ENCODE data around the gene EFCAB3.

DNA sequence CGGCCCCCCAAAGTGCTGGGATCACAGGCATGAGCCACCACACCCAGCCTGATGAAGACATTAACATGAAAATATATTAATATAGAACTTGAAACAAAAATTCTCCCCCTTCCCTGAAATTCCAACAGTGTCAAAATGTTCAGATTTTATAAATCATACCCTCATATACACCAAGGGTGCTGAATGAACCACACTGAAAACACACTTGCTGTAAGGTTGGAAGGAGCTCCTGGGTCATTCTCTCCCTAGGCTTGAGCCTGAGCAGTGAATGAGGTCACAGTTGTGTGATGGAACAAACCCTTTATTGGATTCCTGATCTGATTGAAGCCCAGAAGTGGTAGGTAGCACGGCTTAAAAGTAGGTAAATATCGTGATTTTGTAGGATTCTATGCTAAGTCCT lies at the start of gene EFCAB3:
- TF ChIP-seq SIN3A (IDR thresholded peaks at IDR 0.05; ENCODE audit: low read depth) (no peak), POLR2AphosphoS5 (IDR thresholded peaks at IDR 0.05; ENCODE audit: low read depth, low read length) (no peak), YY1 (IDR thresholded peaks at IDR 0.05; ENCODE audit: extremely low read depth, insufficient replicate concordance, low read depth, low read length) (no peak), SP1 (IDR thresholded peaks at IDR 0.05; ENCODE audit: low read depth) (no peak)
- TF ChIP-seq, protein P1, sequence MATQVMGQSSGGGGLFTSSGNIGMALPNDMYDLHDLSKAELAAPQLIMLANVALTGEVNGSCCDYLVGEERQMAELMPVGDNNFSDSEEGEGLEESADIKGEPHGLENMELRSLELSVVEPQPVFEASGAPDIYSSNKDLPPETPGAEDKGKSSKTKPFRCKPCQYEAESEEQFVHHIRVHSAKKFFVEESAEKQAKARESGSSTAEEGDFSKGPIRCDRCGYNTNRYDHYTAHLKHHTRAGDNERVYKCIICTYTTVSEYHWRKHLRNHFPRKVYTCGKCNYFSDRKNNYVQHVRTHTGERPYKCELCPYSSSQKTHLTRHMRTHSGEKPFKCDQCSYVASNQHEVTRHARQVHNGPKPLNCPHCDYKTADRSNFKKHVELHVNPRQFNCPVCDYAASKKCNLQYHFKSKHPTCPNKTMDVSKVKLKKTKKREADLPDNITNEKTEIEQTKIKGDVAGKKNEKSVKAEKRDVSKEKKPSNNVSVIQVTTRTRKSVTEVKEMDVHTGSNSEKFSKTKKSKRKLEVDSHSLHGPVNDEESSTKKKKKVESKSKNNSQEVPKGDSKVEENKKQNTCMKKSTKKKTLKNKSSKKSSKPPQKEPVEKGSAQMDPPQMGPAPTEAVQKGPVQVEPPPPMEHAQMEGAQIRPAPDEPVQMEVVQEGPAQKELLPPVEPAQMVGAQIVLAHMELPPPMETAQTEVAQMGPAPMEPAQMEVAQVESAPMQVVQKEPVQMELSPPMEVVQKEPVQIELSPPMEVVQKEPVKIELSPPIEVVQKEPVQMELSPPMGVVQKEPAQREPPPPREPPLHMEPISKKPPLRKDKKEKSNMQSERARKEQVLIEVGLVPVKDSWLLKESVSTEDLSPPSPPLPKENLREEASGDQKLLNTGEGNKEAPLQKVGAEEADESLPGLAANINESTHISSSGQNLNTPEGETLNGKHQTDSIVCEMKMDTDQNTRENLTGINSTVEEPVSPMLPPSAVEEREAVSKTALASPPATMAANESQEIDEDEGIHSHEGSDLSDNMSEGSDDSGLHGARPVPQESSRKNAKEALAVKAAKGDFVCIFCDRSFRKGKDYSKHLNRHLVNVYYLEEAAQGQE (IDR thresholded peaks at IDR 0.05; ENCODE audit: low read depth), result no peak
- TF ChIP-seq, protein P2, sequence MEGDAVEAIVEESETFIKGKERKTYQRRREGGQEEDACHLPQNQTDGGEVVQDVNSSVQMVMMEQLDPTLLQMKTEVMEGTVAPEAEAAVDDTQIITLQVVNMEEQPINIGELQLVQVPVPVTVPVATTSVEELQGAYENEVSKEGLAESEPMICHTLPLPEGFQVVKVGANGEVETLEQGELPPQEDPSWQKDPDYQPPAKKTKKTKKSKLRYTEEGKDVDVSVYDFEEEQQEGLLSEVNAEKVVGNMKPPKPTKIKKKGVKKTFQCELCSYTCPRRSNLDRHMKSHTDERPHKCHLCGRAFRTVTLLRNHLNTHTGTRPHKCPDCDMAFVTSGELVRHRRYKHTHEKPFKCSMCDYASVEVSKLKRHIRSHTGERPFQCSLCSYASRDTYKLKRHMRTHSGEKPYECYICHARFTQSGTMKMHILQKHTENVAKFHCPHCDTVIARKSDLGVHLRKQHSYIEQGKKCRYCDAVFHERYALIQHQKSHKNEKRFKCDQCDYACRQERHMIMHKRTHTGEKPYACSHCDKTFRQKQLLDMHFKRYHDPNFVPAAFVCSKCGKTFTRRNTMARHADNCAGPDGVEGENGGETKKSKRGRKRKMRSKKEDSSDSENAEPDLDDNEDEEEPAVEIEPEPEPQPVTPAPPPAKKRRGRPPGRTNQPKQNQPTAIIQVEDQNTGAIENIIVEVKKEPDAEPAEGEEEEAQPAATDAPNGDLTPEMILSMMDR (IDR thresholded peaks at IDR 0.05 in 2 of 3, conservative IDR thresholded peaks at IDR 0.05 in 1 of 3; ENCODE audit: borderline replicate concordance in 1 of 3, insufficient read depth in 1 of 3, low read depth in 2 of 3, low read length in 2 of 3), result no peak
- TF ChIP-seq, protein P3, sequence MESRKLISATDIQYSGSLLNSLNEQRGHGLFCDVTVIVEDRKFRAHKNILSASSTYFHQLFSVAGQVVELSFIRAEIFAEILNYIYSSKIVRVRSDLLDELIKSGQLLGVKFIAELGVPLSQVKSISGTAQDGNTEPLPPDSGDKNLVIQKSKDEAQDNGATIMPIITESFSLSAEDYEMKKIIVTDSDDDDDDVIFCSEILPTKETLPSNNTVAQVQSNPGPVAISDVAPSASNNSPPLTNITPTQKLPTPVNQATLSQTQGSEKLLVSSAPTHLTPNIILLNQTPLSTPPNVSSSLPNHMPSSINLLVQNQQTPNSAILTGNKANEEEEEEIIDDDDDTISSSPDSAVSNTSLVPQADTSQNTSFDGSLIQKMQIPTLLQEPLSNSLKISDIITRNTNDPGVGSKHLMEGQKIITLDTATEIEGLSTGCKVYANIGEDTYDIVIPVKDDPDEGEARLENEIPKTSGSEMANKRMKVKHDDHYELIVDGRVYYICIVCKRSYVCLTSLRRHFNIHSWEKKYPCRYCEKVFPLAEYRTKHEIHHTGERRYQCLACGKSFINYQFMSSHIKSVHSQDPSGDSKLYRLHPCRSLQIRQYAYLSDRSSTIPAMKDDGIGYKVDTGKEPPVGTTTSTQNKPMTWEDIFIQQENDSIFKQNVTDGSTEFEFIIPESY (IDR thresholded peaks at IDR 0.05; ENCODE audit: extremely low read depth, insufficient replicate concordance, low read length), result no peak
- TF ChIP-seq, protein P4, sequence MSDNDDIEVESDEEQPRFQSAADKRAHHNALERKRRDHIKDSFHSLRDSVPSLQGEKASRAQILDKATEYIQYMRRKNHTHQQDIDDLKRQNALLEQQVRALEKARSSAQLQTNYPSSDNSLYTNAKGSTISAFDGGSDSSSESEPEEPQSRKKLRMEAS (IDR thresholded peaks at IDR 0.05), result no peak
